Endothelial cell of umbilical vein (primary cell): ENCODE data around the gene TFDP3. TPM values are rescaled to one million over a fixed set of nuclear protein-coding genes. Genes with fewer than 3 reads are reported as not detected.

ENCODE experiments used
- BruUV-seq: library from RNA; stranded (reverse); fragments of 400-500 nt; replicated peaks from 2 replicates; lab custom pipeline; 2021; lab: Mats Ljungman, UMichigan
- CTCF ChIA-PET: fragments of 300-600, 350-600 bp; sonication (Branson Sonifier 250); formaldehyde crosslinking; loops from one replicate; lab custom pipeline; 2021; ENCODE audit warnings: antibody characterized with exemption, inconsistent platforms; lab: Charles Lee
- POLR2A ChIA-PET: fragments of 300-600, 350-600 bp; sonication (Branson Sonifier 250); formaldehyde crosslinking; loops from one replicate; lab custom pipeline; 2021; ENCODE audit warnings: antibody characterized with exemption, inconsistent platforms; lab: Charles Lee
- DNase-seq: peaks from one replicate; pipeline ENCODE4 v3.0.0-alpha.2; 2011; ENCODE audit warnings: low read depth, low spot score
- FAIRE-seq: peaks from 2 replicates; lab custom pipeline; 2011; peaks lifted over from hg19 to GRCh38; lab: Jason Lieb, UNC
- H2AFZ ChIP-seq: 2 replicates; pipeline ENCODE4 v1.6.0; 2012; ENCODE audit warnings: low read depth, low read length, control low read depth, inconsistent platforms
- H3K27ac ChIP-seq: 2 replicates; pipeline ENCODE4 v1.5.1; 2011; ENCODE audit warnings: low read depth, mild to moderate bottlenecking, control low read depth, low read length, moderate library complexity; ENCODE audit not compliant: insufficient read depth
- H3K27me3 ChIP-seq, 2 experiments: 2 replicates each; pipeline versions ENCODE4 v1.6.0 to v1.6.1; 2011; ENCODE audit warnings: low read length in 2 of 2, mixed read lengths in 1 of 2; ENCODE audit not compliant: control insufficient read depth in 2 of 2, insufficient read depth in 2 of 2
- H3K36me3 ChIP-seq, 2 experiments: 2 replicates in 1 of 2; 3 replicates in 1 of 2; pipeline ENCODE4 v1.5.1; 2011; ENCODE audit warnings: low read length in 2 of 2, mild to moderate bottlenecking in 1 of 2, moderate library complexity in 1 of 2; ENCODE audit not compliant: control insufficient read depth in 2 of 2, insufficient read depth in 2 of 2; ENCODE audit errors: extremely low read depth in 1 of 2
- H3K4me1 ChIP-seq: 3 replicates; pipeline ENCODE4 v1.5.1; 2011; ENCODE audit warnings: mild to moderate bottlenecking, low read length; ENCODE audit not compliant: control insufficient read depth, insufficient read depth; ENCODE audit errors: extremely low read depth
- H3K4me2 ChIP-seq: 2 replicates; pipeline ENCODE4 v1.6.1; 2011; ENCODE audit warnings: low read length, control low read depth, mixed read lengths; ENCODE audit not compliant: insufficient read depth
- H3K4me3 ChIP-seq, 3 experiments: fragments of 200-600 bp in 1 of 3; sonication (generic), shearing (Covaris generic) in 1 of 3; replicated peaks in 1 of 3; 2 replicates each; pipeline ENCODE4 v1.5.1; 2011 to 2016; ENCODE audit warnings: control low read depth in 3 of 3, low read length in 3 of 3, mild to moderate bottlenecking in 2 of 3, inconsistent platforms in 1 of 3, low read depth in 1 of 3, moderate library complexity in 1 of 3; ENCODE audit not compliant: insufficient read depth in 1 of 3
- H3K79me2 ChIP-seq: 2 replicates; pipeline ENCODE4 v1.6.0; 2012; ENCODE audit warnings: low read length, inconsistent platforms; ENCODE audit not compliant: control insufficient read depth, insufficient read depth
- H3K9ac ChIP-seq: replicated peaks from 2 replicates; pipeline ENCODE3; 2011; ENCODE audit warnings: low read length, control low read depth; ENCODE audit not compliant: insufficient read depth; ENCODE audit errors: extremely low read depth
- H3K9me1 ChIP-seq: replicated peaks from 3 replicates; pipeline ENCODE4 v1.6.0; 2011; ENCODE audit warnings: mild to moderate bottlenecking, low read length; ENCODE audit not compliant: control insufficient read depth, insufficient read depth; ENCODE audit errors: extremely low read depth
- H3K9me3 ChIP-seq: replicated peaks from 2 replicates; pipeline ENCODE4 v1.5.1; 2012; ENCODE audit warnings: low read length, inconsistent platforms; ENCODE audit not compliant: control insufficient read depth, insufficient read depth
- H4K20me1 ChIP-seq: replicated peaks from 2 replicates; pipeline ENCODE3; 2011; ENCODE audit warnings: mild to moderate bottlenecking, low read length; ENCODE audit not compliant: control insufficient read depth, insufficient read depth; ENCODE audit errors: extremely low read depth
- EZH2 ChIP-seq: IDR thresholded peaks from 2 replicates; pipeline ENCODE4 v1.6.1; 2012; ENCODE audit warnings: borderline replicate concordance, low read depth, mild to moderate bottlenecking, moderate library complexity, low read length, inconsistent platforms; ENCODE audit not compliant: severe bottlenecking
- FOS ChIP-seq: IDR thresholded peaks from 2 replicates; pipeline ENCODE4 v1.6.1; 2011; ENCODE audit warnings: mild to moderate bottlenecking, low read length, moderate library complexity, borderline replicate concordance; ENCODE audit not compliant: insufficient read depth
- GATA2 ChIP-seq: IDR thresholded peaks from 2 replicates; pipeline ENCODE4 v1.7.0; 2011; ENCODE audit warnings: low read depth, mild to moderate bottlenecking, moderate library complexity, mixed read lengths, low read length; ENCODE audit not compliant: insufficient read length, insufficient read depth
- JUN ChIP-seq: IDR thresholded peaks from 2 replicates; pipeline ENCODE4 v1.6.1; 2011; ENCODE audit warnings: borderline replicate concordance, low read depth; ENCODE audit not compliant: insufficient read length, insufficient read depth
- MYC ChIP-seq: IDR thresholded peaks from one replicate; pipeline ENCODE4 v1.6.1; 2011; ENCODE audit warnings: mild to moderate bottlenecking, low read depth, low read length
- POLR2A ChIP-seq: IDR thresholded peaks from 2 replicates; pipeline ENCODE4 v1.6.1; 2012; ENCODE audit warnings: low read depth, mild to moderate bottlenecking, control low read depth, low read length
- POLR2AphosphoS5 ChIP-seq: IDR thresholded peaks from 2 replicates; pipeline ENCODE4 v1.6.1; 2012; ENCODE audit warnings: low read depth, mild to moderate bottlenecking, control low read depth, low read length, moderate library complexity; ENCODE audit not compliant: insufficient read depth
- dilution Hi-C: fragments of 300-500 bp; cut with MboI; formaldehyde crosslinking; loops from one replicate; pipeline ENCODE4 v1.15.0; 2019; ENCODE audit warnings: low sequenced_read_pairs; ENCODE audit not compliant: extremely low pct_ligation_motif_present
- intact Hi-C: fragments of 100-400 bp; cut with micrococcal nuclease; formaldehyde crosslinking; loops from one replicate; pipeline ENCODE4 v1.10.0; 2022
- polyA plus RNA-seq, 4 experiments: library from polyadenylated mRNA; depleted of rRNA in 3 of 4; stranded (reverse) in 3 of 4; unstranded in 1 of 4; fragments of >200 nt; gene quantifications; 2 replicates each; pipeline versions ENCODE4 v1.2.1 to v1.2.3, GENCODE V29; 2011 to 2012; ENCODE audit warnings: missing spikeins in 1 of 4
- total RNA-seq: library from RNA; stranded (reverse); gene quantifications from 2 replicates; pipeline ENCODE4 v1.2.3, GENCODE V29; 2021
- TF ChIP-seq, protein P1 (sequence below), 2 donors: IDR thresholded peaks; 1 replicate in 1 of 2; 2 replicates in 1 of 2; pipeline ENCODE4 v1.5.1; 2011; ENCODE audit warnings: low read length in 2 of 2, mild to moderate bottlenecking in 2 of 2, moderate library complexity in 2 of 2, control low read depth in 1 of 2, inconsistent platforms in 1 of 2, low read depth in 1 of 2; ENCODE audit not compliant: insufficient read depth in 1 of 2; ENCODE audit errors: extremely low read depth in 1 of 2
- TF ChIP-seq, protein P2 (sequence below): IDR thresholded peaks from 2 replicates; pipeline ENCODE4 v1.6.1; 2011; ENCODE audit not compliant: insufficient read depth, insufficient read length

Gene TFDP3
- total and polyA plus RNA-seq, 2 donors (not counting 3 experiments of a cell fraction or from before 2014, with no cell fraction given): not detected

DNA sequence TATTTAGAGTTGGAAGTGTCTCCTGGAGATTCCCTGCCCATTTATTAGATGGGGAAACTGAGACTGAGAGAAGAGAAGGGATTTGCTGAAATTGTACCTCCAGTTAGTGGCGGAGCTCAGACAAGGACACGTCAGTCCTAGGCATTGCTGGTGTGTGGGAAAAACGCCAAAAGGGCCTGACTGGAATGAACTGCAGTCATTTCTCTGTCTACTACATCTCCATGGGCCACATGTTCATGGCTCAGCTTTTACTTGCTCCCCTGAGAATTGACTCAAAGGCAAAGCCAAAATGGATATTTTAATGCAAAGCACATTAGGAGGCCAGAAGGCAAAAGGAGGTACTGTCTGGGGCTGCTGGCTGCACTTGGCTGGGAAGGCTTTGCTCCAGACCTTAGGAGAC is 3.9 kb downstream of the TFDP3 start:
- Histone ChIP-seq H2AFZ (no peak overlapping the region), H3K4me2 (no peak overlapping the region), H3K79me2 (no peaks in the 10 kb centered on the region), H3K9me1 (no peaks in the 10 kb centered on the region), H3K9ac (no peak overlapping the region), H3K4me3 (no peak overlapping the region), H3K36me3 (no peaks in the 10 kb centered on the region), H3K27ac (no peak overlapping the region), H3K4me1 (no peaks in the 10 kb centered on the region), H3K9me3 (no peaks in the 10 kb centered on the region), H3K27me3 (no peaks in the 10 kb centered on the region), H4K20me1 (no peaks in the 10 kb centered on the region)
- FAIRE-seq: no peak
- ChIA-PET POLR2A (no interaction called here), CTCF (no interaction called here)
- DNase-seq: no peak
- dilution Hi-C loops (no loop called here), intact Hi-C loops (no loop called here)
- no TSS peak for BruUV-seq
- no peak for TF ChIP-seq MYC
- TF ChIP-seq, protein P1, sequence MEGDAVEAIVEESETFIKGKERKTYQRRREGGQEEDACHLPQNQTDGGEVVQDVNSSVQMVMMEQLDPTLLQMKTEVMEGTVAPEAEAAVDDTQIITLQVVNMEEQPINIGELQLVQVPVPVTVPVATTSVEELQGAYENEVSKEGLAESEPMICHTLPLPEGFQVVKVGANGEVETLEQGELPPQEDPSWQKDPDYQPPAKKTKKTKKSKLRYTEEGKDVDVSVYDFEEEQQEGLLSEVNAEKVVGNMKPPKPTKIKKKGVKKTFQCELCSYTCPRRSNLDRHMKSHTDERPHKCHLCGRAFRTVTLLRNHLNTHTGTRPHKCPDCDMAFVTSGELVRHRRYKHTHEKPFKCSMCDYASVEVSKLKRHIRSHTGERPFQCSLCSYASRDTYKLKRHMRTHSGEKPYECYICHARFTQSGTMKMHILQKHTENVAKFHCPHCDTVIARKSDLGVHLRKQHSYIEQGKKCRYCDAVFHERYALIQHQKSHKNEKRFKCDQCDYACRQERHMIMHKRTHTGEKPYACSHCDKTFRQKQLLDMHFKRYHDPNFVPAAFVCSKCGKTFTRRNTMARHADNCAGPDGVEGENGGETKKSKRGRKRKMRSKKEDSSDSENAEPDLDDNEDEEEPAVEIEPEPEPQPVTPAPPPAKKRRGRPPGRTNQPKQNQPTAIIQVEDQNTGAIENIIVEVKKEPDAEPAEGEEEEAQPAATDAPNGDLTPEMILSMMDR (IDR thresholded peaks at IDR 0.05; ENCODE audit: extremely low read depth in 1 of 2, insufficient read depth in 1 of 2, low read depth in 1 of 2, low read length in 2 of 2): no peak
- TF ChIP-seq FOS: no peak
- no peak for TF ChIP-seq POLR2A
- no peak for TF ChIP-seq GATA2
- TF ChIP-seq JUN: no peak
- TF ChIP-seq, protein P2, sequence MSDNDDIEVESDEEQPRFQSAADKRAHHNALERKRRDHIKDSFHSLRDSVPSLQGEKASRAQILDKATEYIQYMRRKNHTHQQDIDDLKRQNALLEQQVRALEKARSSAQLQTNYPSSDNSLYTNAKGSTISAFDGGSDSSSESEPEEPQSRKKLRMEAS: no peak
- no peak for TF ChIP-seq EZH2
- no peak for TF ChIP-seq POLR2AphosphoS5
